ENCODE results near the gene UNC13A.

DNA sequence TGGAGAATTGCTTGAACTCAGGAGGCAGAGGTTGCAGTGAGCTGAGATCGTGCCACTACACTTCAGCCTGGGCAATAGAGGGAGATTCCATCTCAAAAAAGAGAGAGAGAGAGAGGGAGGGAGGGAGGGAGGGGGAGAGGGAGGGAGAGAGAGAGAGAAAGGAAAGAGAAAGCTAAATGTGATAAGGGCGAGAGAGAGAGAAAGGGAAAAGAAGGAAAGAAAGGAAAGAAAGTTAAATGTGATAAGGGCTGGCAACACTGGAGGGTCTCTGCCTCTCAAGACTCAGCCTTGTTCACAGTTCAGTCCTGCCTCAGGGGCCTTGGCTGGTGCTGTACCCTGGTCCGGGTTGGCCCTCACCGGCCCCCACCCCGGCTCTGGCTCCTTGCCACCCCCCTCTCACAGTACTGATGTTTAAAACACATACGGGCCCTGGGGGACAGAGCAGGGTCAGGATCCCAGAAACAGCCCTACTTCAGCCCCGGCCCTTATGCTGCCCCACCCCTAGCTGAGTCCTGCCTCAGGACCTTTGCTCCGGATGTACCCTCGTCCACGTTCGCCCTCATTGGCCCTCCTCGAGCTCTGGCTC, 34.6 kb upstream of the UNC13A start:
- TF ChIP-seq SP1 (IDR thresholded peaks at IDR 0.05) (no peak), CTBP1 (IDR thresholded peaks at IDR 0.05; ENCODE audit: borderline replicate concordance) (no peak), SUZ12 (IDR thresholded peaks at IDR 0.05) (no peak), BHLHE40 (IDR thresholded peaks at IDR 0.05; ENCODE audit: borderline replicate concordance) (no peak)
